Measurements from ENCODE around the gene INSYN2B.

GRCh38 chr5:169836835-169837536, 143.3 kb downstream of the INSYN2B start:
- TF ChIP-seq YY1 (IDR thresholded peaks at IDR 0.05; ENCODE audit: extremely low read depth, insufficient replicate concordance, low read depth, low read length), result no peak
- TF ChIP-seq EZH2phosphoT487 (IDR thresholded peaks at IDR 0.05; ENCODE audit: borderline replicate concordance), result no peak
- TF ChIP-seq, protein P1, sequence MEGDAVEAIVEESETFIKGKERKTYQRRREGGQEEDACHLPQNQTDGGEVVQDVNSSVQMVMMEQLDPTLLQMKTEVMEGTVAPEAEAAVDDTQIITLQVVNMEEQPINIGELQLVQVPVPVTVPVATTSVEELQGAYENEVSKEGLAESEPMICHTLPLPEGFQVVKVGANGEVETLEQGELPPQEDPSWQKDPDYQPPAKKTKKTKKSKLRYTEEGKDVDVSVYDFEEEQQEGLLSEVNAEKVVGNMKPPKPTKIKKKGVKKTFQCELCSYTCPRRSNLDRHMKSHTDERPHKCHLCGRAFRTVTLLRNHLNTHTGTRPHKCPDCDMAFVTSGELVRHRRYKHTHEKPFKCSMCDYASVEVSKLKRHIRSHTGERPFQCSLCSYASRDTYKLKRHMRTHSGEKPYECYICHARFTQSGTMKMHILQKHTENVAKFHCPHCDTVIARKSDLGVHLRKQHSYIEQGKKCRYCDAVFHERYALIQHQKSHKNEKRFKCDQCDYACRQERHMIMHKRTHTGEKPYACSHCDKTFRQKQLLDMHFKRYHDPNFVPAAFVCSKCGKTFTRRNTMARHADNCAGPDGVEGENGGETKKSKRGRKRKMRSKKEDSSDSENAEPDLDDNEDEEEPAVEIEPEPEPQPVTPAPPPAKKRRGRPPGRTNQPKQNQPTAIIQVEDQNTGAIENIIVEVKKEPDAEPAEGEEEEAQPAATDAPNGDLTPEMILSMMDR (IDR thresholded peaks at IDR 0.05 in 2 of 3, conservative IDR thresholded peaks at IDR 0.05 in 1 of 3; ENCODE audit: borderline replicate concordance in 1 of 3, insufficient read depth in 1 of 3, low read depth in 2 of 3, low read length in 2 of 3), result no peak
- TF ChIP-seq POLR2A (IDR thresholded peaks at IDR 0.05; ENCODE audit: borderline replicate concordance, extremely low read depth, insufficient read depth, insufficient read length), result no peak
- TF ChIP-seq EZH2 (IDR thresholded peaks at IDR 0.05), result no peak
